H1 (cell line): Measurements from ENCODE around the gene IL37. TPM values are rescaled to one million over a fixed set of nuclear protein-coding genes. Genes with fewer than 3 reads are reported as not detected.

Source experiments
- CTCF ChIA-PET: fragments of 300-600 bp; sonication (Branson Sonifier 250); formaldehyde crosslinking; loops from one replicate; lab custom pipeline; 2021; ENCODE audit not compliant: partially characterized antibody; lab: Charles Lee
- POLR2A ChIA-PET: fragments of 300-600 bp; sonication (Branson Sonifier 250); formaldehyde crosslinking; loops from one replicate; lab custom pipeline; 2021; ENCODE audit warnings: inconsistent platforms; ENCODE audit not compliant: partially characterized antibody; lab: Charles Lee
- DNase-seq, 2 experiments: peaks; one replicate each; pipeline versions ENCODE4 v3.0.0 to v3.0.0-alpha.2; 2010 to 2022; ENCODE audit warnings: low spot score in 2 of 2, low read depth in 1 of 2, mixed read lengths in 1 of 2
- FAIRE-seq: peaks from 2 replicates; lab custom pipeline; 2011; peaks lifted over from hg19 to GRCh38; lab: Jason Lieb, UNC
- H2AFZ ChIP-seq: 2 replicates; pipeline ENCODE4 v1.8.1; 2012; ENCODE audit warnings: low read length, inconsistent platforms
- H2AK5ac ChIP-seq: 2 replicates; pipeline ENCODE4 v1.6.1; 2013; ENCODE audit warnings: low read depth, low read length
- H2BK120ac ChIP-seq: replicated peaks from 2 replicates; pipeline ENCODE3; 2013; ENCODE audit warnings: low read depth, low read length, inconsistent platforms
- H2BK12ac ChIP-seq: 2 replicates; pipeline ENCODE4 v1.6.1; 2013; ENCODE audit warnings: low read depth, low read length
- H2BK15ac ChIP-seq: 2 replicates; pipeline ENCODE4 v1.6.1; 2013; ENCODE audit warnings: low read length
- H2BK20ac ChIP-seq: 2 replicates; pipeline ENCODE4 v1.6.1; 2013; ENCODE audit warnings: low read length
- H2BK5ac ChIP-seq: 2 replicates; pipeline ENCODE4 v1.6.1; 2013; ENCODE audit warnings: low read depth, low read length
- H3K14ac ChIP-seq: 2 replicates; pipeline ENCODE4 v1.6.1; 2013; ENCODE audit warnings: inconsistent platforms; ENCODE audit not compliant: insufficient read length
- H3K18ac ChIP-seq: 2 replicates; pipeline ENCODE4 v1.6.1; 2013; ENCODE audit warnings: low read length; ENCODE audit errors: extremely low read depth
- H3K23ac ChIP-seq: 2 replicates; pipeline ENCODE4 v1.6.1; 2013; ENCODE audit warnings: inconsistent platforms; ENCODE audit not compliant: insufficient read length
- H3K23me2 ChIP-seq: 2 replicates; pipeline ENCODE4 v1.6.1; 2013; ENCODE audit warnings: low read depth, low read length
- H3K27ac ChIP-seq: 2 replicates; pipeline ENCODE4 v1.6.1; 2011; ENCODE audit warnings: low read depth, low read length, inconsistent platforms
- H3K27me3 ChIP-seq, 4 experiments: replicated peaks in 1 of 4; 1 replicate in 1 of 4; 2 replicates in 3 of 4; pipeline versions ENCODE4 v1.6.1 to v1.8.1; 2011 to 2013; ENCODE audit warnings: low read length in 3 of 4, mild to moderate bottlenecking in 3 of 4, inconsistent platforms in 2 of 4, mixed read lengths in 2 of 4, moderate library complexity in 1 of 4; ENCODE audit not compliant: control insufficient read depth in 3 of 4, insufficient read depth in 3 of 4; ENCODE audit errors: extremely low read depth in 1 of 4
- H3K36me3 ChIP-seq, 4 experiments: 2 replicates each; pipeline versions ENCODE4 v1.6.1 to v1.8.1; 2011 to 2013; ENCODE audit warnings: mild to moderate bottlenecking in 4 of 4, low read length in 3 of 4, moderate library complexity in 2 of 4, control low read depth in 1 of 4, inconsistent platforms in 1 of 4; ENCODE audit not compliant: insufficient read depth in 4 of 4, control insufficient read depth in 2 of 4
- H3K4ac ChIP-seq: replicated peaks from 2 replicates; pipeline ENCODE3; 2013; ENCODE audit warnings: low read length, low read depth, mixed read lengths, inconsistent platforms; ENCODE audit not compliant: insufficient read length
- H3K4me1 ChIP-seq, 4 experiments: replicated peaks in 1 of 4; 1 replicate in 1 of 4; 2 replicates in 3 of 4; pipeline versions ENCODE4 v1.6.1 to v1.8.1; 2011 to 2013; ENCODE audit warnings: low read length in 3 of 4, inconsistent platforms in 2 of 4, mixed read lengths in 1 of 4; ENCODE audit not compliant: insufficient read depth in 4 of 4, control insufficient read depth in 3 of 4
- H3K4me2 ChIP-seq, 2 experiments: 2 replicates each; pipeline versions ENCODE4 v1.6.1 to v1.8.1; 2011 to 2013; ENCODE audit warnings: low read depth in 2 of 2, low read length in 2 of 2, control low read depth in 1 of 2, inconsistent platforms in 1 of 2, mild to moderate bottlenecking in 1 of 2; ENCODE audit not compliant: insufficient read depth in 1 of 2
- H3K4me3 ChIP-seq, 4 experiments: fragments of 200-600, 300-600 bp in 1 of 4; sonication (generic), shearing (Covaris generic), sonication (Bioruptor Twin) in 1 of 4; 2 replicates each; pipeline versions ENCODE4 v1.5.1 to v1.8.1; 2011 to 2016; ENCODE audit warnings: low read length in 4 of 4, low read depth in 3 of 4, control low read depth in 2 of 4, inconsistent platforms in 2 of 4, mild to moderate bottlenecking in 2 of 4, mixed read lengths in 1 of 4, moderate library complexity in 1 of 4; ENCODE audit not compliant: insufficient read depth in 2 of 4; ENCODE audit errors: extremely low read depth in 1 of 4
- H3K56ac ChIP-seq: replicated peaks from 2 replicates; pipeline ENCODE3; 2013; ENCODE audit warnings: low read depth, mild to moderate bottlenecking, mixed read lengths, low read length, inconsistent platforms; ENCODE audit not compliant: insufficient read length
- H3K79me1 ChIP-seq: 2 replicates; pipeline ENCODE4 v1.6.1; 2013; ENCODE audit warnings: low read depth, low read length, control low read depth
- H3K79me2 ChIP-seq, 2 experiments: 2 replicates each; pipeline versions ENCODE4 v1.6.1 to v1.8.1; 2012 to 2013; ENCODE audit warnings: low read length in 2 of 2, mild to moderate bottlenecking in 2 of 2, inconsistent platforms in 1 of 2; ENCODE audit not compliant: insufficient read depth in 2 of 2, control insufficient read depth in 1 of 2
- H3K9ac ChIP-seq, 4 experiments: replicated peaks in 1 of 4; 1 replicate in 1 of 4; 2 replicates in 3 of 4; pipeline versions ENCODE4 v1.6.1 to v1.8.1; 2011 to 2013; ENCODE audit warnings: low read depth in 3 of 4, low read length in 3 of 4, control low read depth in 2 of 4, mild to moderate bottlenecking in 2 of 4, moderate library complexity in 2 of 4, inconsistent platforms in 1 of 4; ENCODE audit errors: extremely low read depth in 1 of 4
- H3K9me3 ChIP-seq, 2 experiments: 2 replicates each; pipeline versions ENCODE4 v1.6.1 to v1.8.1; 2012 to 2013; ENCODE audit warnings: mild to moderate bottlenecking in 2 of 2, moderate library complexity in 2 of 2, control low read depth in 1 of 2, inconsistent platforms in 1 of 2, low read depth in 1 of 2, low read length in 1 of 2, mixed read lengths in 1 of 2; ENCODE audit not compliant: insufficient read depth in 2 of 2
- H4K20me1 ChIP-seq, 2 experiments: replicated peaks in 1 of 2; 2 replicates each; pipeline versions ENCODE3 to v1.8.1; 2011 to 2013; ENCODE audit warnings: inconsistent platforms in 2 of 2, low read length in 2 of 2, mild to moderate bottlenecking in 1 of 2; ENCODE audit not compliant: insufficient read depth in 2 of 2, control insufficient read depth in 1 of 2
- H4K5ac ChIP-seq: 2 replicates; pipeline ENCODE4 v1.6.1; 2013; ENCODE audit warnings: low read length, low read depth, mixed read lengths, inconsistent platforms; ENCODE audit not compliant: insufficient read length
- H4K8ac ChIP-seq: 2 replicates; pipeline ENCODE4 v1.8.0; 2013; ENCODE audit warnings: mild to moderate bottlenecking, moderate library complexity, low read length, inconsistent platforms; ENCODE audit not compliant: insufficient read depth; ENCODE audit errors: extremely low read depth
- H4K91ac ChIP-seq: replicated peaks from 2 replicates; pipeline ENCODE3; 2013; ENCODE audit warnings: low read length, mixed read lengths, inconsistent platforms; ENCODE audit not compliant: insufficient read length
- GTF2F1 ChIP-seq: IDR thresholded peaks from 2 replicates; pipeline ENCODE4 v1.6.1; 2012; ENCODE audit warnings: low read depth, low read length, improper control_type of control experiment, borderline replicate concordance
- MAFK ChIP-seq: IDR thresholded peaks from 2 replicates; pipeline ENCODE4 v1.6.1; 2012; ENCODE audit warnings: low read depth, mild to moderate bottlenecking, improper control_type of control experiment, low read length
- POU5F1 ChIP-seq: IDR thresholded peaks from 2 replicates; pipeline ENCODE4 v1.6.1; 2011; ENCODE audit warnings: low read depth, mild to moderate bottlenecking, low read length, moderate library complexity
- RBBP5 ChIP-seq: IDR thresholded peaks from 2 replicates; pipeline ENCODE4 v1.7.1; 2012; ENCODE audit warnings: low read depth, mild to moderate bottlenecking, inconsistent platforms, low read length, moderate library complexity, borderline replicate concordance
- RXRA ChIP-seq: IDR thresholded peaks from 2 replicates; pipeline ENCODE4 v1.6.1; 2011; ENCODE audit warnings: low read depth, mild to moderate bottlenecking, low read length, moderate library complexity; ENCODE audit not compliant: insufficient read depth
- SP4 ChIP-seq: IDR thresholded peaks from 2 replicates; pipeline ENCODE4 v1.6.1; 2012; ENCODE audit warnings: low read length, inconsistent platforms
- SUZ12 ChIP-seq: fragments of 200-600 bp; sonication (generic); IDR thresholded peaks from 2 replicates; pipeline ENCODE4 v1.6.1; 2012; ENCODE audit warnings: mild to moderate bottlenecking, inconsistent platforms, low read length, moderate library complexity, mixed read lengths
- TAF7 ChIP-seq: optimal IDR thresholded peaks from 2 replicates; pipeline ENCODE3; 2011; ENCODE audit warnings: low read depth, mild to moderate bottlenecking, inconsistent platforms, low read length, moderate library complexity, borderline replicate concordance
- WGBS, 2 experiments: shearing (Covaris generic) in 1 of 2; methylation state at CpG; one replicate each; pipeline versions ENCODE4 v1.1.6 to v1.1.7; 2013 to 2015; ENCODE audit warnings: low lambda C conversion rate in 2 of 2, mixed read lengths in 2 of 2, inconsistent platforms in 1 of 2, low coverage in 1 of 2, missing lambda C conversion rate in 1 of 2; ENCODE audit not compliant: insufficient replicate concordance in 2 of 2, insufficient coverage in 1 of 2, insufficient read length in 1 of 2; ENCODE audit errors: extremely low coverage in 1 of 2, missing lambda C conversion rate in 1 of 2; 5-methylcytosine and 5-hydroxymethylcytosine counted together
- polyA plus RNA-seq, 7 experiments: library from polyadenylated mRNA; depleted of rRNA in 3 of 7; stranded (reverse) in 5 of 7; unstranded in 2 of 7; fragments of >200 nt in 5 of 7; fragments of 200-250 nt in 2 of 7; gene quantifications; 1 replicate in 5 of 7; 2 replicates in 1 of 7; 4 replicates in 1 of 7; pipeline versions ENCODE4 v1.2.1 to v1.2.3, GENCODE V29; 2011 to 2013; ENCODE audit warnings: missing spikeins in 2 of 7, mixed read lengths in 2 of 7
- total RNA-seq: library from RNA; stranded (reverse); fragmentation: NEBNext Ultra II Directional; extraction: Animal tissue kit (Norgen Biotek cat#: 25700); gene quantifications from 2 replicates; pipeline ENCODE4 v1.2.1, GENCODE V29; 2021

IL37 gene
- total and polyA plus RNA-seq, 2 of the 8 experiments (the other 6 are each of a cell fraction or from before 2014, with no cell fraction given): 0.18 TPM; not detected in 1

DNA sequence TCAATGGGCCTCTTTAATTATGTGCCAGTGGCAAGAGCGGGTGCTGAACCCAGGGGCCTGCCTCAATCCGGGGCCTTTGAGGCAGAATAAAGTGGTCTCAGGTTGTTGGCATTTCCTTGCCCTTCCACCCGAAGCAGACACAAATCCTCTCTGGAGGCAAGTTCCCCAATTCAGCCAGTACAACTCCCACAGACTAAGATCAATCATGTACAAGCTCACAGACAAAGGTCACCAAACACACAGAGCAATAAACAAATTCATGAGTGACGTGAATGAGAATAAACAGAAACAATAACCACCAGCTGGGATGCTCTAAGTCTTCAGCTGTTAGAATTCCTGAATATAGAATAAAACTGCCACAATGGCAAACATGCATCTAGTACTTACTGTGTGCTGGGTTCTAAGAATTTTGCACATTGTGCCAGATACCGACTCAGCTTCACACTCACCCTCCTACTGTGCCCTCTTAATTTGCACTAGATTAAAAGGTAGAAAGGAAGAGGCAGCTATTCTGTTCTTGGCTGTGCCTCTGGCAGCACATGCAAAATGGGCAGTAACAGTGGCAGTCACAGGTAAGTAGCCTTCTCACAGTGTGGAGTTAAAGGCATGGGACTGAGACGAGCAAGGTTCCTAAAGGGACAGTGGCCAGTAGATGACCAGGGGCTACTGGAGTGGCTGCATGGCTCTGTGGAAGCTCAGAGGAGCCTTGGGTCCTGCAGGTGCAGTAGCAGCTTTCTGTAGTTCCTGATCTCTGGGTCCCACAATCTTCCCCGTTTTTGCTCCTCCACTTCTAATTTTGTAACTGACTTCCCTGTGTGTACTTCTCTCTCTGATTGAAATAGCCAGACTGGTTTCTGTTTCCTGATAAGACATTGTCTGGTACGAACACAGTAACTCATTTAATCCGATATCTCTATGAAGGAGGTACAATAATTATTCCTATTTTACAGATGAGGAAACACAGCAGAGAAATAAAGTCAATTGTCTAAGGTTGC is 39.8 kb upstream of the IL37 start:
- Histone ChIP-seq H3K56ac (no peak overlapping the region), H4K91ac (no peak overlapping the region), H3K4me1 (peaks cover 0 to 9% (median 5%) of the 10 kb centered on the region in 4 experiments; a peak in 2 of 7 replicates), H3K4ac (peak overlapping the region; percentile 41), H2AK5ac (no peak overlapping the region), H2BK5ac (no peak overlapping the region), H3K27me3 (no peaks in the 10 kb centered on the region), H3K14ac (no peak overlapping the region), H3K27ac (no peak overlapping the region), H2BK20ac (no peak overlapping the region), H3K36me3 (no peaks in the 10 kb centered on the region), H2BK15ac (no peak overlapping the region), H3K4me3 (no peak overlapping the region), H3K9me3 (peaks cover 5 to 7% of the 10 kb centered on the region in 2 experiments), H3K79me2 (no peaks in the 10 kb centered on the region), H3K23me2 (no peaks in the 10 kb centered on the region), H3K23ac (no peak overlapping the region), H4K8ac (no peak overlapping the region), H3K79me1 (no peaks in the 10 kb centered on the region), H4K5ac (no peak overlapping the region), H3K9ac (no peak overlapping the region; a peak in 1 of 7 replicates), H2BK12ac (peak overlapping the region; percentile 7; the same call in 1 of the 2 replicates), H2BK120ac (no peak overlapping the region), H3K4me2 (0 out of 4 replicates have a peak overlapping the region, but pooled peaks of 1 of the 2 experiments have one; percentile 33), H2AFZ (no peak overlapping the region; the same call in 1 of the 2 replicates), H4K20me1 (no peaks in the 10 kb centered on the region), H3K18ac (no peak overlapping the region; the same call in 1 of the 2 replicates)
- DNase-seq (no peak), FAIRE-seq (no peak)
- ChIA-PET CTCF (interaction anchor here (0.6 to 1.7 kb wide), 3 partner anchors 14 to 262 kb away, joined by 3 to 4 read pairs (median 4); no protein-coding TSS in a partner anchor), POLR2A (no interaction called here)
- 65% methylated on average over 9 of the region's 9 CpGs; no CpG with 5 or more reads in 1 of the 2 experiments for WGBS, 2 experiments
- no peak for TF ChIP-seq TAF7
- TF ChIP-seq GTF2F1: no peak
- TF ChIP-seq SP4: no peak
- no peak for TF ChIP-seq SUZ12
- TF ChIP-seq RBBP5: no peak
- TF ChIP-seq MAFK: no peak
- no peak for TF ChIP-seq POU5F1
- no peak for TF ChIP-seq RXRA
